ENCODE measurements around the gene TMEM150B.

- TF ChIP-seq CTCF (IDR thresholded peaks at IDR 0.05), result no peak
- no peak for TF ChIP-seq POLR2A (IDR thresholded peaks at IDR 0.05)
Measured at GRCh38 chr19:55373306-55373992, 48.3 kb upstream of the TMEM150B start.

Measured in uterus (tissue), 2 donors.